ENCODE results near the gene DHX30. TPM values are rescaled to one million over a fixed set of nuclear protein-coding genes. Genes with fewer than 3 reads are reported as not detected.

Gene DHX30
- polyA plus RNA-seq, 1 donor (not counting 4 experiments of a cell fraction or from before 2014, with no cell fraction given) = 28.3 TPM

GRCh38 chr3:47803480-47804025 lies 615 bp downstream of the DHX30 start:
- Histone ChIP-seq H3K27ac (ENCODE audit: control insufficient read depth, insufficient read depth, low read length) (peak overlapping the region; percentile 94), H3K4me2 (ENCODE audit: control insufficient read depth, extremely low read depth, insufficient read depth, low read depth, low read length) (peak overlapping the region; percentile 100), H3K79me2 (ENCODE audit: control insufficient read depth, insufficient read depth, low read length) (peaks cover 18% of the 10 kb centered on the region), H4K20me1 (ENCODE audit: control insufficient read depth, extremely low read depth, insufficient read depth, low read length) (no peaks in the 10 kb centered on the region), H3K27me3 (ENCODE audit: control insufficient read depth, extremely low read depth, insufficient read depth, low read length) (no peaks in the 10 kb centered on the region), H3K4me3 (ENCODE audit: control insufficient read depth in 2 of 3, extremely low read depth in 1 of 3, insufficient read depth in 2 of 3, low read depth in 1 of 3, low read length in 3 of 3) (peak overlapping the region; percentile 71 to 96 (median 88)), H2AFZ (ENCODE audit: control insufficient read depth, low read length) (peak overlapping the region; percentile 88), H3K4me1 (ENCODE audit: control insufficient read depth, extremely low read depth, insufficient read depth, low read length) (peaks cover 11% of the 10 kb centered on the region), H3K9ac (ENCODE audit: control insufficient read depth, extremely low read depth, insufficient read depth, low read length) (peak overlapping the region; percentile 88), H3K9me1 (ENCODE audit: control insufficient read depth, extremely low read depth, insufficient read depth, low read length) (no peaks in the 10 kb centered on the region), H3K36me3 (ENCODE audit: control insufficient read depth in 2 of 2, extremely low read depth in 1 of 2, insufficient read depth in 2 of 2, low read length in 2 of 2) (peaks cover 0 to 3% of the 10 kb centered on the region in 2 experiments), H3K9me3 (ENCODE audit: control insufficient read depth, low read depth, low read length) (no peaks in the 10 kb centered on the region)
- dilution Hi-C loops (cut with MboI; ENCODE audit: extremely low pct_ligation_motif_present, low sequenced_read_pairs) = no loop called here
- FAIRE-seq = no peak
- TF ChIP-seq EZH2 (IDR thresholded peaks at IDR 0.05; ENCODE audit: low read length) = no peak
- no peak for TF ChIP-seq CTCF (optimal IDR thresholded peaks at IDR 0.05 in 1 of 3, IDR thresholded peaks at IDR 0.05 in 1 of 3, conservative IDR thresholded peaks at IDR 0.05 in 1 of 3; ENCODE audit: extremely low read depth in 1 of 3, insufficient read depth in 2 of 3, low read length in 3 of 3)
- DNase-seq (ENCODE audit: low read depth, low spot score) = no peak

- H4K20me1 ChIP-seq (ENCODE audit: control insufficient read depth, extremely low read depth, insufficient read depth, low read length) = no peaks in the 10 kb centered on the region
- H3K9me3 ChIP-seq (ENCODE audit: control insufficient read depth, low read depth, low read length) = no peaks in the 10 kb centered on the region
- H3K27ac ChIP-seq (ENCODE audit: control insufficient read depth, insufficient read depth, low read length) = no peak overlapping the region
- H3K4me1 ChIP-seq (ENCODE audit: control insufficient read depth, extremely low read depth, insufficient read depth, low read length) = peaks cover 11% of the 10 kb centered on the region
- no peak for DNase-seq (ENCODE audit: low read depth, low spot score)
- TF ChIP-seq EZH2 (IDR thresholded peaks at IDR 0.05; ENCODE audit: low read length) (no peak), CTCF (optimal IDR thresholded peaks at IDR 0.05 in 1 of 3, IDR thresholded peaks at IDR 0.05 in 1 of 3, conservative IDR thresholded peaks at IDR 0.05 in 1 of 3; ENCODE audit: extremely low read depth in 1 of 3, insufficient read depth in 2 of 3, low read length in 3 of 3) (no peak)
- dilution Hi-C loops (cut with MboI; ENCODE audit: extremely low pct_ligation_motif_present, low sequenced_read_pairs) = no loop called here
- no peak for FAIRE-seq
- H3K9me1 ChIP-seq (ENCODE audit: control insufficient read depth, extremely low read depth, insufficient read depth, low read length) = no peaks in the 10 kb centered on the region
- no peak overlapping the region for H2AFZ ChIP-seq (ENCODE audit: control insufficient read depth, low read length)
- peak overlapping the region; percentile 100 for H3K4me2 ChIP-seq (ENCODE audit: control insufficient read depth, extremely low read depth, insufficient read depth, low read depth, low read length)
- H3K9ac ChIP-seq (ENCODE audit: control insufficient read depth, extremely low read depth, insufficient read depth, low read length) = no peak overlapping the region
- no peaks in the 10 kb centered on the region for H3K27me3 ChIP-seq (ENCODE audit: control insufficient read depth, extremely low read depth, insufficient read depth, low read length)
- no peak overlapping the region for H3K4me3 ChIP-seq (ENCODE audit: control insufficient read depth in 2 of 3, extremely low read depth in 1 of 3, insufficient read depth in 2 of 3, low read depth in 1 of 3, low read length in 3 of 3)
- peaks cover 18% of the 10 kb centered on the region for H3K79me2 ChIP-seq (ENCODE audit: control insufficient read depth, insufficient read depth, low read length)
- peaks cover 0 to 3% of the 10 kb centered on the region in 2 experiments for H3K36me3 ChIP-seq (ENCODE audit: control insufficient read depth in 2 of 2, extremely low read depth in 1 of 2, insufficient read depth in 2 of 2, low read length in 2 of 2)
These were observed 1.6 kb downstream of the DHX30 start for GRCh38 chr3:47804577-47804976.
